Prostate gland (tissue), 2 donors: ENCODE measurements around the gene ZBTB44.

Experiments
- CTCF ChIP-seq, 4 experiments: fragments of 200-600 bp in 2 of 4; fragments of 450-650 bp in 2 of 4; sonication (generic) in 2 of 4; IDR thresholded peaks; 1 replicate in 3 of 4; 2 replicates in 1 of 4; pipeline ENCODE4 v1.5.1; 2016 to 2019; ENCODE audit warnings: antibody characterized with exemption in 4 of 4, mild to moderate bottlenecking in 2 of 4, moderate library complexity in 2 of 4
- POLR2A ChIP-seq: fragments of 450-650 bp; IDR thresholded peaks from one replicate; pipeline ENCODE4 v1.6.1; 2016; ENCODE audit warnings: antibody characterized with exemption, mild to moderate bottlenecking
- POLR2AphosphoS5 ChIP-seq: sonication (generic); formaldehyde crosslinking; IDR thresholded peaks from one replicate; pipeline ENCODE4 v1.6.1; 2017; ENCODE audit warnings: antibody characterized with exemption

- TF ChIP-seq POLR2A (no peak), POLR2AphosphoS5 (no peak), CTCF (IDR thresholded peaks at IDR 0.05) (no peak)
Measured at GRCh38 chr11:130214861-130215530, 99.7 kb downstream of the ZBTB44 start.
